Ishikawa (cell line): ENCODE data around the gene MAGI2.

ENCODE experiments used
- CEBPB ChIP-seq: IDR thresholded peaks from 2 replicates; pipeline ENCODE4 v1.6.1; 2012
- CREB1 ChIP-seq: IDR thresholded peaks from 2 replicates; pipeline ENCODE4 v1.6.1; 2012; ENCODE audit warnings: low read depth
- EGR1 ChIP-seq: IDR thresholded peaks from 2 replicates; pipeline ENCODE4 v1.6.1; 2012
- EP300 ChIP-seq: IDR thresholded peaks from 2 replicates; pipeline ENCODE4 v1.6.1; 2012; ENCODE audit warnings: borderline replicate concordance
- FOXM1 ChIP-seq: IDR thresholded peaks from 2 replicates; pipeline ENCODE4 v1.6.1; 2012; ENCODE audit warnings: low read depth, borderline replicate concordance
- RAD21 ChIP-seq: IDR thresholded peaks from 2 replicates; pipeline ENCODE4 v1.6.1; 2012; ENCODE audit warnings: low read depth
- TAF1 ChIP-seq: IDR thresholded peaks from 2 replicates; pipeline ENCODE4 v1.6.1; 2012; ENCODE audit warnings: low read depth, mild to moderate bottlenecking
- TCF12 ChIP-seq: IDR thresholded peaks from 2 replicates; pipeline ENCODE4 v1.6.1; 2012; ENCODE audit warnings: low read depth
- TEAD4 ChIP-seq: IDR thresholded peaks from 2 replicates; pipeline ENCODE4 v1.6.1; 2012
- YY1 ChIP-seq: IDR thresholded peaks from 2 replicates; pipeline ENCODE4 v1.6.1; 2012; ENCODE audit warnings: low read depth
- ZBTB7A ChIP-seq: IDR thresholded peaks from 2 replicates; pipeline ENCODE4 v1.6.1; 2012; ENCODE audit warnings: low read depth
- TF ChIP-seq, protein P1 (sequence below): IDR thresholded peaks from 2 replicates; pipeline ENCODE4 v1.6.1; 2012; ENCODE audit warnings: low read depth, mild to moderate bottlenecking
- TF ChIP-seq, protein P2 (sequence below): IDR thresholded peaks from 2 replicates; pipeline ENCODE4 v1.6.1; 2012
- TF ChIP-seq, protein P3 (sequence below): IDR thresholded peaks from 2 replicates; pipeline ENCODE4 v1.6.1; 2012

DNA sequence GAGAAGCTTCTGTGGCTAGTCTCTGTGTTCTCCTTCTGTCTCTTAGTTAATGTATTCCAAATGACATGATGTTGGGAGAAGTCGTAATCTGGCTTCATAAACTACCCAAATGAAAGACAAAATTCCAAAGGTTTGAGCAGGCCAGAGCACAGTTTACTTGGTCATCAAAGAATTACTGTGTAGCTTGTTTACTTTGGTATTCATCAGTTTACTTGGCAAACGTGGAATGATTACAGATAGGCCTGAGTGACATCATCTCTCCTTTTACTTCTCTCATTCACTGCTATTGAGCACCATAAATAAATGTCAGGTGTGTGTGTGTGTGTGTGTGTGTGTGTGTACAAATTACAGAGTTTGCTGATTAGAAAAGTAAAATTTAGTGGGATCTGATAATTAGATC is 1327.6 kb downstream of the MAGI2 start:
- no peak for TF ChIP-seq YY1
- no peak for TF ChIP-seq TEAD4
- no peak for TF ChIP-seq CREB1
- TF ChIP-seq RAD21 = no peak
- TF ChIP-seq, protein P1, sequence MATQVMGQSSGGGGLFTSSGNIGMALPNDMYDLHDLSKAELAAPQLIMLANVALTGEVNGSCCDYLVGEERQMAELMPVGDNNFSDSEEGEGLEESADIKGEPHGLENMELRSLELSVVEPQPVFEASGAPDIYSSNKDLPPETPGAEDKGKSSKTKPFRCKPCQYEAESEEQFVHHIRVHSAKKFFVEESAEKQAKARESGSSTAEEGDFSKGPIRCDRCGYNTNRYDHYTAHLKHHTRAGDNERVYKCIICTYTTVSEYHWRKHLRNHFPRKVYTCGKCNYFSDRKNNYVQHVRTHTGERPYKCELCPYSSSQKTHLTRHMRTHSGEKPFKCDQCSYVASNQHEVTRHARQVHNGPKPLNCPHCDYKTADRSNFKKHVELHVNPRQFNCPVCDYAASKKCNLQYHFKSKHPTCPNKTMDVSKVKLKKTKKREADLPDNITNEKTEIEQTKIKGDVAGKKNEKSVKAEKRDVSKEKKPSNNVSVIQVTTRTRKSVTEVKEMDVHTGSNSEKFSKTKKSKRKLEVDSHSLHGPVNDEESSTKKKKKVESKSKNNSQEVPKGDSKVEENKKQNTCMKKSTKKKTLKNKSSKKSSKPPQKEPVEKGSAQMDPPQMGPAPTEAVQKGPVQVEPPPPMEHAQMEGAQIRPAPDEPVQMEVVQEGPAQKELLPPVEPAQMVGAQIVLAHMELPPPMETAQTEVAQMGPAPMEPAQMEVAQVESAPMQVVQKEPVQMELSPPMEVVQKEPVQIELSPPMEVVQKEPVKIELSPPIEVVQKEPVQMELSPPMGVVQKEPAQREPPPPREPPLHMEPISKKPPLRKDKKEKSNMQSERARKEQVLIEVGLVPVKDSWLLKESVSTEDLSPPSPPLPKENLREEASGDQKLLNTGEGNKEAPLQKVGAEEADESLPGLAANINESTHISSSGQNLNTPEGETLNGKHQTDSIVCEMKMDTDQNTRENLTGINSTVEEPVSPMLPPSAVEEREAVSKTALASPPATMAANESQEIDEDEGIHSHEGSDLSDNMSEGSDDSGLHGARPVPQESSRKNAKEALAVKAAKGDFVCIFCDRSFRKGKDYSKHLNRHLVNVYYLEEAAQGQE = no peak
- TF ChIP-seq EGR1 = no peak
- no peak for TF ChIP-seq TAF1
- no peak for TF ChIP-seq EP300
- TF ChIP-seq, protein P2, sequence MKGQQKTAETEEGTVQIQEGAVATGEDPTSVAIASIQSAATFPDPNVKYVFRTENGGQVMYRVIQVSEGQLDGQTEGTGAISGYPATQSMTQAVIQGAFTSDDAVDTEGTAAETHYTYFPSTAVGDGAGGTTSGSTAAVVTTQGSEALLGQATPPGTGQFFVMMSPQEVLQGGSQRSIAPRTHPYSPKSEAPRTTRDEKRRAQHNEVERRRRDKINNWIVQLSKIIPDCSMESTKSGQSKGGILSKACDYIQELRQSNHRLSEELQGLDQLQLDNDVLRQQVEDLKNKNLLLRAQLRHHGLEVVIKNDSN = no peak
- no peak for TF ChIP-seq CEBPB
- TF ChIP-seq FOXM1 = no peak
- TF ChIP-seq, protein P3, sequence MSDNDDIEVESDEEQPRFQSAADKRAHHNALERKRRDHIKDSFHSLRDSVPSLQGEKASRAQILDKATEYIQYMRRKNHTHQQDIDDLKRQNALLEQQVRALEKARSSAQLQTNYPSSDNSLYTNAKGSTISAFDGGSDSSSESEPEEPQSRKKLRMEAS = no peak
- TF ChIP-seq TCF12 = no peak
- no peak for TF ChIP-seq ZBTB7A
